Heart left ventricle (tissue), 13 donors: ENCODE results near the gene CROCC.
"Not testable (repeated sequence)": the region's sequence is repeated elsewhere in the genome, so short reads cannot be mapped to it uniquely, and the experiment has no call there.

Experiments
- POLR2A ChIP-seq, 2 donors: fragments of 450-650 bp; IDR thresholded peaks; one replicate each; pipeline ENCODE4 v1.6.1; 2017; ENCODE audit warnings: antibody characterized with exemption in 2 of 2, mild to moderate bottlenecking in 2 of 2, moderate library complexity in 2 of 2
- TF ChIP-seq, protein P1 (sequence below), 12 donors: fragments of 200-600 bp; sonication (generic) in 4 of 12; IDR thresholded peaks; one replicate each; pipeline versions ENCODE4 v1.5.0 to v1.8.0; 2018 to 2022; ENCODE audit warnings: antibody characterized with exemption in 12 of 12, mild to moderate bottlenecking in 5 of 12
- donor health status: ischemic (EF 13 %, LVEDD 7.1; RV severe dilation, severe dysfunction).
- donor health status: DM: no; HTN: yes; CAD: no.
- donor health status: DM: no; HTN: no; CAD: no.
- donor health status: ischemic (EF 25% LVEDD 6.9; RV normal size, moderate dysfunction).
- donor health status: ischemic (EF 25% LVEDD 5.7; RV mildly dilated, moderate dysfunction).
- donor health status: ischemic (EF 35%, LVEDD 5.7; RV mildly dilated, moderate dysfunction).
- donor health status: nonischemic (EF 11% LVEDD 7.7; RV severe dilation, severe dysfunction).
- donor health status: DM: yes; HTN: yes; CAD: no.
- donor health status: PGD.
- donor health status: ischemic (EF 29% LVEDD 5.4; RV normal size, mild dysfunction).
- donor health status: nonischemic (EF 23%, LVEDD 6.1; RV moderate dilation, normal function).

- TF ChIP-seq, protein P1, sequence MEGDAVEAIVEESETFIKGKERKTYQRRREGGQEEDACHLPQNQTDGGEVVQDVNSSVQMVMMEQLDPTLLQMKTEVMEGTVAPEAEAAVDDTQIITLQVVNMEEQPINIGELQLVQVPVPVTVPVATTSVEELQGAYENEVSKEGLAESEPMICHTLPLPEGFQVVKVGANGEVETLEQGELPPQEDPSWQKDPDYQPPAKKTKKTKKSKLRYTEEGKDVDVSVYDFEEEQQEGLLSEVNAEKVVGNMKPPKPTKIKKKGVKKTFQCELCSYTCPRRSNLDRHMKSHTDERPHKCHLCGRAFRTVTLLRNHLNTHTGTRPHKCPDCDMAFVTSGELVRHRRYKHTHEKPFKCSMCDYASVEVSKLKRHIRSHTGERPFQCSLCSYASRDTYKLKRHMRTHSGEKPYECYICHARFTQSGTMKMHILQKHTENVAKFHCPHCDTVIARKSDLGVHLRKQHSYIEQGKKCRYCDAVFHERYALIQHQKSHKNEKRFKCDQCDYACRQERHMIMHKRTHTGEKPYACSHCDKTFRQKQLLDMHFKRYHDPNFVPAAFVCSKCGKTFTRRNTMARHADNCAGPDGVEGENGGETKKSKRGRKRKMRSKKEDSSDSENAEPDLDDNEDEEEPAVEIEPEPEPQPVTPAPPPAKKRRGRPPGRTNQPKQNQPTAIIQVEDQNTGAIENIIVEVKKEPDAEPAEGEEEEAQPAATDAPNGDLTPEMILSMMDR (IDR thresholded peaks at IDR 0.05): not testable (repeated sequence)
- not testable (repeated sequence) for TF ChIP-seq POLR2A (IDR thresholded peaks at IDR 0.05)
These were observed 26.5 kb upstream of the CROCC start for GRCh38 chr1:16895233-16895597.
